HG02763 (cell line): ENCODE measurements around the gene BAIAP2L2.
"Not testable (repeated sequence)": the region's sequence is repeated elsewhere in the genome, so short reads cannot be mapped to it uniquely, and the experiment has no call there.

Experiments used
- ATAC-seq: cut with Tn5 transposase; IDR thresholded peaks from one replicate; pipeline ENCODE4 v1.9.1; 2021; ENCODE audit warnings: mild to moderate bottlenecking, moderate library complexity; ENCODE audit not compliant: unreplicated experiment

BAIAP2L2 gene

GRCh38 chr22:38082986-38083710 lies 27.3 kb downstream of the BAIAP2L2 start:
- ATAC-seq = no peak

GRCh38 chr22:38081941-38082828 lies 28.3 kb downstream of the BAIAP2L2 start:
- no peak for ATAC-seq

GRCh38 chr22:38081636-38081940 lies 28.9 kb downstream of the BAIAP2L2 start:
- ATAC-seq = no peak

GRCh38 chr22:38080850-38081635 lies 29.4 kb downstream of the BAIAP2L2 start:
- no peak for ATAC-seq

- no peak for ATAC-seq
These were observed 30.0 kb downstream of the BAIAP2L2 start for GRCh38 chr22:38080474-38080849.

GRCh38 chr22:38079804-38080203 lies 30.7 kb downstream of the BAIAP2L2 start:
- ATAC-seq = no peak

- ATAC-seq = not testable (repeated sequence)
These were observed 31.3 kb downstream of the BAIAP2L2 start for GRCh38 chr22:38079208-38079607.

- ATAC-seq = no peak
These were observed 32.2 kb downstream of the BAIAP2L2 start for GRCh38 chr22:38078046-38078840.

GRCh38 chr22:38077595-38077994 lies 32.9 kb downstream of the BAIAP2L2 start:
- no peak for ATAC-seq

- ATAC-seq = no peak
These were observed 33.4 kb downstream of the BAIAP2L2 start for GRCh38 chr22:38077096-38077495.

- ATAC-seq = no peak
These were observed 34.5 kb downstream of the BAIAP2L2 start for GRCh38 chr22:38075961-38076360.

GRCh38 chr22:38075105-38075825 lies 35.2 kb downstream of the BAIAP2L2 start:
- no peak for ATAC-seq

GRCh38 chr22:38074181-38075104 lies 36.0 kb downstream of the BAIAP2L2 start:
- no peak for ATAC-seq

- ATAC-seq = no peak
These were observed 37.0 kb downstream of the BAIAP2L2 start for GRCh38 chr22:38073150-38074130.

- no peak for ATAC-seq
These were observed 37.9 kb downstream of the BAIAP2L2 start for GRCh38 chr22:38072322-38073149.

- ATAC-seq = no peak
These were observed 38.8 kb downstream of the BAIAP2L2 start for GRCh38 chr22:38071421-38072321.
